ENCODE results near the gene PAK3. TPM values are rescaled to one million over a fixed set of nuclear protein-coding genes. Genes with fewer than 3 reads are reported as not detected.

The PAK3 gene
- total RNA-seq, 4 donors from 2014 or later, result 0.27 to 0.80 (median 0.77) TPM

GRCh38 chrX:111264385-111264784 is 168.4 kb downstream of the PAK3 start:
- TF ChIP-seq POLR2A (IDR thresholded peaks at IDR 0.05) (no peak), POLR2AphosphoS5 (IDR thresholded peaks at IDR 0.05) (no peak), CTCF (IDR thresholded peaks at IDR 0.05) (no peak), EP300 (IDR thresholded peaks at IDR 0.05; ENCODE audit: low read depth) (no peak)
- H3K27me3 ChIP-seq, result no peaks in the 10 kb centered on the region
- 54 to 60% methylated on average over 1 to 2 of the region's 2 CpGs for WGBS, 2 donors (ENCODE audit: low coverage in 1 of 2)
- H3K4me1 ChIP-seq, result no peaks in the 10 kb centered on the region
- no peaks in the 10 kb centered on the region for H3K9me3 ChIP-seq
- no peak overlapping the region for H3K4me3 ChIP-seq
- H3K36me3 ChIP-seq, result no peaks in the 10 kb centered on the region
- no peak for DNase-seq
- H3K27ac ChIP-seq, result no peak overlapping the region
- intact Hi-C loops (cut with DNase I; ENCODE audit: low total_unique reads) (no loop called here), in situ Hi-C loops (cut with MboI; ENCODE audit: low pct_ligation_motif_present in 1 of 4, low pct_unique_long_range_greater_than_20kb in 1 of 4, low sequenced_read_pairs in 3 of 4) (no loop called here)

GRCh38 chrX:111265486-111265885 is 169.5 kb downstream of the PAK3 start:
- Histone ChIP-seq H3K27ac (no peak overlapping the region), H3K36me3 (no peaks in the 10 kb centered on the region), H3K9me3 (no peaks in the 10 kb centered on the region), H3K4me1 (no peaks in the 10 kb centered on the region), H3K27me3 (no peaks in the 10 kb centered on the region), H3K4me3 (no peak overlapping the region)
- WGBS, 2 donors (ENCODE audit: low coverage in 1 of 2), result 61% methylated on average over 2 of the region's 2 CpGs; no CpG with 5 or more reads in 1 of the 2 donors
- in situ Hi-C loops (cut with MboI; ENCODE audit: low pct_ligation_motif_present in 1 of 4, low pct_unique_long_range_greater_than_20kb in 1 of 4, low sequenced_read_pairs in 3 of 4) (no loop called here), intact Hi-C loops (cut with DNase I; ENCODE audit: low total_unique reads) (no loop called here)
- DNase-seq, result no peak
- TF ChIP-seq POLR2AphosphoS5 (IDR thresholded peaks at IDR 0.05), result no peak
- TF ChIP-seq CTCF (IDR thresholded peaks at IDR 0.05), result no peak
- TF ChIP-seq POLR2A (IDR thresholded peaks at IDR 0.05), result no peak
- TF ChIP-seq EP300 (IDR thresholded peaks at IDR 0.05; ENCODE audit: low read depth), result no peak

GRCh38 chrX:111268506-111268905 is 172.5 kb downstream of the PAK3 start:
- no peak for TF ChIP-seq POLR2A (IDR thresholded peaks at IDR 0.05)
- no peaks in the 10 kb centered on the region for H3K4me1 ChIP-seq
- no peaks in the 10 kb centered on the region for H3K36me3 ChIP-seq
- H3K4me3 ChIP-seq, result no peak overlapping the region
- no peak for DNase-seq
- 31 to 34% methylated on average over 2 of the region's 2 CpGs for WGBS, 2 donors (ENCODE audit: low coverage in 1 of 2)
- intact Hi-C loops (cut with DNase I; ENCODE audit: low total_unique reads) (no loop called here), in situ Hi-C loops (cut with MboI; ENCODE audit: low pct_ligation_motif_present in 1 of 4, low pct_unique_long_range_greater_than_20kb in 1 of 4, low sequenced_read_pairs in 3 of 4) (no loop called here)
- no peak overlapping the region for H3K27ac ChIP-seq
- H3K9me3 ChIP-seq, result no peaks in the 10 kb centered on the region
- H3K27me3 ChIP-seq, result no peaks in the 10 kb centered on the region

- Histone ChIP-seq H3K4me3 (no peak within 1 kb of the TSS), H3K4me1 (no peaks in the 10 kb centered on the region), H3K9me3 (no peaks in the 10 kb centered on the region), H3K27me3 (no peaks in the 10 kb centered on the region), H3K36me3 (no peaks in the 10 kb centered on the region), H3K27ac (no peak within 1 kb of the TSS)
- intact Hi-C loops (cut with DNase I; ENCODE audit: low total_unique reads), result no loop called here
- TF ChIP-seq CTCF (IDR thresholded peaks at IDR 0.05) (no peak), POLR2A (IDR thresholded peaks at IDR 0.05) (no peak), POLR2AphosphoS5 (IDR thresholded peaks at IDR 0.05) (no peak), EP300 (IDR thresholded peaks at IDR 0.05; ENCODE audit: low read depth) (no peak)
- in situ Hi-C loops (cut with MboI; ENCODE audit: low pct_ligation_motif_present in 1 of 4, low pct_unique_long_range_greater_than_20kb in 1 of 4, low sequenced_read_pairs in 3 of 4), result no loop called here
- peak; percentile 11 for DNase-seq
- 25% methylated on average over 8 of the region's 8 CpGs; no CpG with 5 or more reads in 1 of the 2 donors for WGBS, 2 donors (ENCODE audit: low coverage in 1 of 2)
Observed at GRCh38 chrX:111270339-111270738, 174.3 kb downstream of the PAK3 start, which contains the start of gene CAPN6. Gene CAPN6, minus strand, starts transcription at chrX:111270483. Its CDS starts 6,547 bp downstream, at chrX:111263936.

Small RNA genes lying within 50 kb of the gene (small RNA-seq; reads per million reads assigned to genes)
- 0 reads per million in 4 donors for gene FCF1P4

Other genes starting within 250 kb of the PAK3 start
- gene CAPN6, start 174.3 kb downstream of the PAK3 start, total RNA-seq, result 1 to 10 TPM; 1.1 to 6.7 (median 1.6) TPM